ENCODE data around the gene SETD6.

SETD6 gene

DNA sequence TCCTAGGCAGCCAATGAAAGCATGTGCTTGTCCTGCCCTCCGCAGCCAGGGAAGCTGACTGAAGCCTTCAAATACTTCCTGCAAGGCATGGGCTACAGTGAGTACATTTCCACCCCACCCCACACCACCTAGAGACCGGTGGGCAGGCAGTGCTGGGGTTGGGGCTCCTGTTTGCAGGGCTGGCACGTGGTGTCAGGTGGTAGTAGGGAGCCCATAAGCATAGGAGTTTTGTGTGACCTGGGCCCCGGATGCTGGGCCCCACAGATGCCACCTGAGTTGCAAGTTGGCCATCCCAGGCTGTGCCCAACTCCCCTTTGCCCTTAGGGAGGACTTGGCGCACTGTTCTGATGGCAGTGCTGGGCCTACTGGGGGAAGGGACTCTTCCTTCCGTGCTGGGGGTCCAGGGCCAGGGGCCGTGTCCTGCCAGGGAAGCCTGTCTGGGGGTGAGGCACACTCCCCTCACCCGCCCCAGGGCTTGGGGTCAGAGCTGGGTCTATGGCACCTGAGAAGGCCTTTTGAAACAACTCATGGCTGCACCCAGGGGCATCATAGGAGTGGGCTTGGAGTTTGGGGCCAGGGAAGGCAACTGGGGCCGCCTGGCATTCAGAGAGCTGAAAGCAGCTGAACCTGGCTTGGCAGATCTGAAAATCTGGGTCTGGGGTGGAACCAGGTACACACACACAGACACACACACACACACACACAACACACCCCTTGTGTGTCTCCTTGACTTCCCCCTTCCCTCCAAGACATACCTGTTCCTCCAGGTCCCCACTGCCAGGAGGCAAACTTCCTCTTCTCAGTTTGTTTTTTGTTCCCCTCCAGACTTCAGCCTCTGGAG, 5.8 kb upstream of the SETD6 start:
- no peak for DNase-seq

- no peak for DNase-seq
Observed at GRCh38 chr16:58510097-58510775, 5.1 kb upstream of the SETD6 start.

GRCh38 chr16:58510776-58511628, 4.3 kb upstream of the SETD6 start:
- DNase-seq = no peak

DNA sequence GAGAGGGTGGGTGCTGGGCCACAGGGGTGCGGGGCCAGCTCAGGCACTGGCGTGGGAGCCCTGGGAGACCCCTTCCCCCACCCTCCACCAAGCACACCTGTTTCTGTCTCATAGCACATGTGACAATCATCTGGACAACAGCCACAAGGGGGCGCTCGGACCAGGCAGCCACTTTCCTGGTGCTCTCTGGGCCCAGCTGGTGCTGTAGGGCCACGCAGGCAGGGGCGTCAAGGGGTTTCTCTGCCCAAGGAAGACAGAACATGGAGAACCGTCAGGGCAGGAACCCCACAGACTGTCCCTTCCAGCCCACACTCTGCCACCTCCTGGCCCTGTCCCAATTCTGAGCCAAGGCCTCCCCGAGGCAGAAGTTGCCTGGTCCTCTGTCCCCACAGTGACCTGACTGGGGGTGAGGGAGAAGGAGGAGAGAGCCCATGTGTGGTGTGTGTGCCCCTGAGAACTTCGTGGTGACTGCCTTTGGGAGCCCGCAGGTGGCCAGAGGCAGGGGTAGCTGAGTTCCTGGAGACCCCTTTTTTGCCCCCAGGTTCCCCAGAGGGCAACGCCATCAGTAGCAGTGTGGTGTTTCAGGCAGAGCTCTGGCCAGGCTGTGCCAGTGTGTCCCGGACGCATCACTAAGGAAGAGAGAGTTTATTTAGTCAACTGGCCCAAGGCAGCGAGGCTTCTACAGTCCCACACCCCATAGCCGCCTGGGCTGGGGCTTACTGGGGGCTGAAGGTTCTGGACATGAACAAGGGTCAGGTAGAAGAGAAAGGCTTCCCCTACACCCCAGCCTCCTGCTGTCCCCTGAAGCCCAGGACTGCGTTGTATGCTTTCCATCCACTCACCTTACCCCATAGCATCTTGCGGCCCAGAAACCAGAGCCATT, 3.1 kb upstream of the SETD6 start:
- peak; percentile 75 to 84 for DNase-seq

DNA sequence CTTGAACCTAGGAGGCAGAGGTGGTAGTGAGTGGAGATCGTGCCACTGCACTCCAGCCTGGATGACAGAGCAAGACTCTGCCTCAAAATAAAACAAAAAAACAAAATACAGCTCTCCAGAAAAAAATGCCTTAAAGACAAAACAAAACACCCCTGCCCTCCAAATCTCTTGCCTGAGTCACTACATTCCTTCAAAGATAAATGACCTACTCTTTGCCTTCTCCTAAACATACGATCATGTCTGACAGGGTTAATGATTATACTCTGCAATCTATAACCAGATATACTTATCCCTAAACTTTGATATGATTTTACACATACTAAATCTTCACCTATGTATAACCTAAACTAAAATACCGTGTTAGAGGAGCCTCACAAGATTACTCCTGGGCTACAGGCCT, 1.4 kb upstream of the SETD6 start:
- no peak for DNase-seq

- DNase-seq = peak in 1 of 2 donors; percentile 46
Observed at GRCh38 chr16:58515871-58516767, 802 bp downstream of the SETD6 start.

DNA sequence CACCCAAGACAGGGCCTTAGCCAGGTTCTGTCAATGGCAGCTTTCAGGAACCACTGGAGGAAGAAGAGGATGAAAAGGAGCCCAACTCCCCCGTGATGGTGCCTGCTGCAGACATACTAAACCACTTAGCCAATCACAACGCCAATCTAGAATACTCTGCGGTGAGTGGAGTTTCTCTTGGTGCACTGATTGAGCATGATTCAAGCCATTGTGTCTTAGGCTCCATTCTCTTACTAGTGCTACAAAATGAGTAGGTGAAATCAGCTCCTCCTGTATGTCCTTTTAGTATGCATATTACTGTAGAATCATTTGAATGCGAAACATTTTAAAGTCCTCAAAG, 1.4 kb downstream of the SETD6 start:
- no peak for DNase-seq

DNA sequence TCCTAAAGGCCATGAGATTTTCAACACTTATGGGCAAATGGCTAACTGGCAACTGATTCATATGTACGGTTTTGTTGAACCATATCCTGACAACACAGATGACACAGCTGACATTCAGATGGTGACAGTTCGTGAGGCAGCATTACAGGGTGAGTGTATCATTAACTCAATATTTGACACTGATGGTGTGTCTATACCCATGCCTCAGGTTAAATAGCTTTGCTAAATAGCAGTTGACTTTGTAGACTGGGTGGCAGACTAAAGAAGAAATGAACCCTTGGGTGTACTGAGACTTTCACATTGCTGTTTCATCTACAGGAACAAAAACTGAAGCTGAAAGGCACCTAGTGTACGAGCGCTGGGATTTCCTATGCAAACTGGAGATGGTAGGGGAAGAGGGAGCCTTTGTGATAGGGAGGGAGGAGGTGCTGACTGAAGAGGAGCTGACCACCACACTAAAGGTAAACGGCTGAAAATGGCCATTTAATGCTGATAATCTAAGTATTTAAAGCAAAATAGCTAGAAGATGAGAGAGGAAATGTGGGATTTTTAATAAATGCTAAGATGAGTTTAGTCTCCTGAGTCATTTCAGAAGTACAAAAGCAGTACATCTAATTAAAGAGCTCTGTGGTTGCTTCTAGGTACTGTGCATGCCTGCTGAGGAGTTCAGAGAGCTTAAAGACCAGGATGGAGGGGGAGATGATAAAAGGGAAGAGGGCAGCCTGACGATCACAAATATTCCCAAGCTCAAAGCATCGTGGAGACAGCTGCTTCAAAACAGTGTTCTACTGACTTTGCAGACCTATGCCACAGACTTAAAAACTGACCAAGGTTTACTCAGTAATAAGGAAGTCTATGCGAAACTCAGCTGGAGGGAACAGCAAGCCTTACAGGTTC, 3.0 kb downstream of the SETD6 start:
- no peak for DNase-seq

DNA sequence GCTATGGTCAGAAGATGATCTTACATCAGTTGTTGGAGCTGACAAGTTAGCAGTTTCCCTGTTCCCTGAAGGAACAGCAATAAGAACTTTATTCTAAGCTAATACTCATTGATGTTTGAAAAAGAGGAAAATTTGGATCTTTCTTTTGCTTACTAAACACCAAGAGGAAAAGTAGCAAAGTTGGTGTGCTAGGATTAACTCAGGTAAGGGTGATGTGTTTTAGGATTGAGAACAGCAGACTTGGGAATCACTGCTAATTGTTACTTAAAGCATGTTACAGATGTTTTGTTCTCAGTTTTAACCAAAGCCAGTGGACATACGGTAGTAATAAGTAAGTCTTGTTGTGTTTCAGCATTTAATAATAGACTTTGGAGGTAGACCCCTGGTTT, 3.7 kb downstream of the SETD6 start:
- no peak for DNase-seq

DNA sequence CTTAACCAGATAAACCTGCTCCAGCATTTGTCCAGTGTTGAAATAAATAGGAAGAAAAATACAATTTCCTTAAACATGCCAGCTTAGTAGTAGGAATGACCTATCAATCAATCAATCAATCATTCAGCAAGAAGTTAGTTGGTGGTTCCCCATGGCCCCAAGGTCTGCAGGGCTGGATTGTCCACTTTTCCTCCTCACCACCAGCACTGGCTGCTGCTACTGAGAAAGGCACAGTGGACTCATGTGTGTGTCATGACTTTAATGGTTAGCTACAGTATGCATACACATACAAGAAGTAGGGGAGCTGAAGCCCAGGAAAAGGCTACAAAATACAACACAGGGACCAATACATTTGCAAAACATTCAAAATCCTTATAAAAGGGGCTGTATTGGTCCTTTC, 4.4 kb downstream of the SETD6 start:
- no peak for DNase-seq

GRCh38 chr16:58530179-58530578, 14.9 kb downstream of the SETD6 start:
- no peak for DNase-seq

DNA sequence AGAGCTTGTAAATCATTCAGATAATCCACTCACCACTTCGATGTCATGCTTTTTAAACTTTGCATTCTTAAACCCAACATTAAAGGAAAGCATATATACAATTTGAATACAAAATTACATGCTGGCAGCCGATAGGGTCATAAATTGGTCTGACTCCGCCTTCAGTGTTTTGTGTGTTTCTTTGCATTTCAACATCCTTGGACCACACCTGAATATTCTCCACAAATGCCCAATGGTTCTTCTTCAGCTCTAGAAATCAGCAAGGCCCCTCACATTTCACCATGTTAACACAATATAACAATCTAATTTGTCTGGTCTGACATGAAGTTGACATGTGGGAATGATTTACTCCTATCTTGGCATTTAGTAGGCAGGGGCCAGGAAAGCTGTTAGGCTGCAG, 17.1 kb downstream of the SETD6 start:
- DNase-seq = no peak

GRCh38 chr16:58533751-58534470, 18.6 kb downstream of the SETD6 start:
- no peak for DNase-seq

DNA sequence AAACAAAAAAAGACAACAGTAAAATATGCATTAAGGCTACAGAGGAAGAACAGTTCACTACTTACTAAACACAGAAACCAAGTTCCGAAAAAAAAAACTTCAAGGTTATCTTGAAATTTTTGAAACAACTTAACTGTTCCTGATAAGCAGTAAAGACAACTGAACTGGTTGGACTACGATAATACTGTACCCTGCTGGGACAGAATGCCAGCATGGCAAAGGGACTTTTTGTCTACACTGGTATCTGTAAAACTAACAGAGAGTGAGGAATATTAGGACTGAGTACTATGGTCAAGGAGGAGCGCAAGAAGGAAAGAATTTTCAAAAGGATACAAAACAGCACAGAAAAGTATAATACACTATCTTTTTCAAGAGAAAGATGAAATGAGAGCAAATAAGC, 19.8 kb downstream of the SETD6 start:
- no peak for DNase-seq

- no peak for DNase-seq
Observed at GRCh38 chr16:58536278-58536677, 21.0 kb downstream of the SETD6 start.

DNA sequence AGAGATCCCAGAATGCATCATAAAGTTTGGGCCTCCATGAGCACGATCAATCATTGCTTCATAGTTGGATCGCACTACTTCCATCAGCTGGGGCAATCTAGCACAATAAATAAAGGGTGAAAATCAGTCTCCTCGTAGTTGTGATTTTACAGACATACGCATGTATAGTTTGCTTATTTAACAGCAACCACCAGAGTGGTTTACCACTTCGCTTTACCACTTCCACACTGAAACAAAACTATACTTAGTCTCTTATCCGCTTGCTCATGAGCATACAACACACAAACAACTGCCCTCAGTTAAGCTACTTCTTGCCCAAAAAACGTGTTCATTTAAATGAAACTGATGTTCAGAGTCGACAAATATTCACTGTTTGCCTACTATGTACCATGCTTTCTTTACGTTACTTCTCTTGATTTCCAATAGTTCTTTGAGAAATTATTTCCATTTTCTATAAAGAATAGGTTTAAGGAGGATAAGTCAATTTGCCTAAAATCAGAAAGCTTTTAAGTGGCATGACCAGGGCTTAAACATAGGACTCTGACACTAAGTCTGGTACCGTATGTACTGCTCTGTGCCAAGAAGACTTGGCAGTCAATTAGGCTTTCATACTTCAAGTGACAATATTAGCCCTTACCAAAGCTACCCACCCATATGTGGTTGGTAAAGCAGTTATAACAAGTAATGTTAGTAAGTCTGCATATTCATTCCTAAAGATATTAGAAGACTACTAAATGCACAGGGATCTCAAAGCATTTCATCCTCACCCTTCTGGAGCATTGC, 22.0 kb downstream of the SETD6 start:
- DNase-seq = no peak

DNA sequence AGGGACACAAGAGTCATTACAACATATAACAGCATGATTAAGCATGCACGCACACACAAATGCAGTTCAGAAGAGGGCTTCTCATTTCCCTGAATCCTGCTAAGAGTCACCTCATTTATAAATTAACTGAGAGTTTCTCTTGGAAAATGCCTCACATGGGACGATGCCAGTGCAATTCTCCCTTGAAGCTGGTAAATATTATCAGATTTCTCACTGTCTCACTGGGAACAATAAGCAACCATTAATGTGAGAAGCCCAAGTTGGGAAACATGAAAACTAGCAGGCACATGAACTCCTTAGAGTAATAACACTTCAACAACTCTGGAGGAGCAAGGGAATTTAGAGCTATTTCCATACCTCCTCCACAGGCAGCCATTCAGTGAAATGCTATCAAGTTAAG, 26.4 kb downstream of the SETD6 start:
- DNase-seq = no peak

DNA sequence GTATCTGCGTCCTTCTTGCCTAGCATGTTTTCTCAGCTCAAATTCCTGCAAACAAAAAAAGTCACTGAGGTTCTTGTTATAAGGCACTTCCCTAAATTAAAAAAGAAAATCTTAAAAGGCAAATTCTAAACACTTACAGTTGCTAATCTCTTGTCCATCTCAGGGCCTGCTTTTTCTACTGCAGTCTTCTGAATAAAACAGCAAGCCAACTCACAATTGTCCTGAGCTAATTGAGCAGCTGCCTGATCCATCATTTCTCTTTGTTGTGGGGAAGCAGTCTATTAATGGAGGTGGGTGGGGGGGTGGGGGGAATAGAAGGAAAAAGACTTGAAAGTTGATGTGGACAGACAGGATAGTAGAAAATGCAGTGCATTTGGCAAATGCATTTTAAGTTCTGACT, 27.0 kb downstream of the SETD6 start:
- DNase-seq = no peak

DNA sequence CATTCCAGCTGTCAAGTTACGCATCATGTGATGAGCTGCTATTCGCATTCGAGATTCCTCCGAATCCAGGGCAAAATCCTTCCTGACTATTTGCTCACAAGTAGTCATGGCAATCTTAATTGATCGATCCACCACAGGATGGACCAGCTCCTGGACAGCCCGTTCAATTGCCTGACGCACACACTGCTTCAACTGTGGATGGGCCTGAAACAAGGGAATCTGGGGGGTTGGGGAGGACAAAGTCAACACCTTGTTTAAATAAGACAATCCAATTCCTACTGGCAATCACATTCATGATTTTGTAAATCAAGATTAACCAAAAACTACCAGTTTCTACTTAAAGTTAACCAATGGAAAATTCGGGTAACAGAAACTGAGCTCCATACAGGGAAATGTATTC, 28.4 kb downstream of the SETD6 start:
- no peak for DNase-seq

Measured in CD4-positive, alpha-beta T cell treated with Interferon alpha-2 for 1 hour (primary cell).